HG02885 (cell line): ENCODE measurements around the gene CYS1.
"Not testable (repeated sequence)": the region's sequence is repeated elsewhere in the genome, so short reads cannot be mapped to it uniquely, and the experiment has no call there.

ENCODE experiments used
- ATAC-seq: cut with Tn5 transposase; IDR thresholded peaks from one replicate; pipeline ENCODE4 v1.9.1; 2021; ENCODE audit warnings: mild to moderate bottlenecking; ENCODE audit not compliant: unreplicated experiment, poor library complexity

CYS1 gene

GRCh38 chr2:10033251-10034006, 46.8 kb downstream of the CYS1 start:
- ATAC-seq, result no peak

GRCh38 chr2:10032746-10033105, 47.5 kb downstream of the CYS1 start:
- ATAC-seq, result no peak

- ATAC-seq, result no peak
Measured at GRCh38 chr2:10031886-10032745, 48.1 kb downstream of the CYS1 start.

- not testable (repeated sequence) for ATAC-seq
Measured at GRCh38 chr2:10030798-10031197, 49.4 kb downstream of the CYS1 start.

- ATAC-seq, result no peak
Measured at GRCh38 chr2:10030311-10030736, 49.9 kb downstream of the CYS1 start.

GRCh38 chr2:10029875-10030223, 50.4 kb downstream of the CYS1 start:
- ATAC-seq, result no peak

- no peak for ATAC-seq
Measured at GRCh38 chr2:10028988-10029874, 51.0 kb downstream of the CYS1 start.

- no peak for ATAC-seq
Measured at GRCh38 chr2:10028407-10028987, 51.7 kb downstream of the CYS1 start.

GRCh38 chr2:10027660-10028330, 52.4 kb downstream of the CYS1 start:
- no peak for ATAC-seq

GRCh38 chr2:10026940-10027569, 53.2 kb downstream of the CYS1 start:
- ATAC-seq, result no peak

- ATAC-seq, result no peak
Measured at GRCh38 chr2:10022966-10023662, 57.1 kb downstream of the CYS1 start.

- ATAC-seq, result no peak
Measured at GRCh38 chr2:10022445-10022844, 57.8 kb downstream of the CYS1 start.

GRCh38 chr2:10022041-10022421, 58.2 kb downstream of the CYS1 start:
- ATAC-seq, result no peak

GRCh38 chr2:10019602-10020400, 60.4 kb downstream of the CYS1 start:
- ATAC-seq, result no peak

GRCh38 chr2:10019174-10019573, 61.0 kb downstream of the CYS1 start:
- no peak for ATAC-seq

- no peak for ATAC-seq
Measured at GRCh38 chr2:10017313-10017941, 62.8 kb downstream of the CYS1 start.

GRCh38 chr2:10016802-10017258, 63.4 kb downstream of the CYS1 start:
- no peak for ATAC-seq
